HepG2 (cell line): ENCODE data around the gene MAP3K20. TPM values are rescaled to one million over a fixed set of nuclear protein-coding genes. Genes with fewer than 3 reads are reported as not detected.

Experiments
- ATAC-seq: fragments of 200-7000 bp; cut with Tn5 transposase; 3 replicates; pipeline ENCODE4 v1.9.1; 2020; ENCODE audit warnings: mild to moderate bottlenecking, moderate library complexity
- BruUV-seq: library from RNA; stranded (reverse); fragments of 400-500 nt; replicated peaks from 2 replicates; lab custom pipeline; 2021; lab: Mats Ljungman, UMichigan
- CTCF ChIA-PET: fragments of 300-600 bp; formaldehyde crosslinking; extraction: SDS; loops from one replicate; lab custom pipeline; 2021; ENCODE audit warnings: low total read pairs, inconsistent platforms, low intra/inter-chr PET ratio; lab: Yijun Ruan, JAX
- POLR2A ChIA-PET: fragments of 350-600 bp; sonication (Branson Sonifier 250); formaldehyde crosslinking; loops from one replicate; lab custom pipeline; 2020; ENCODE audit warnings: antibody characterized with exemption, inconsistent platforms; lab: Yijun Ruan, JAX
- DNase-seq: peaks from one replicate; pipeline ENCODE4 v3.0.0-alpha.2; 2015; ENCODE audit warnings: low spot score
- FAIRE-seq: peaks from 3 replicates; lab custom pipeline; 2011; peaks lifted over from hg19 to GRCh38; lab: Jason Lieb, UNC
- H2AFZ ChIP-seq: one replicate; pipeline ENCODE4 v1.6.1; 2011; ENCODE audit warnings: low read length, inconsistent platforms
- H3K27ac ChIP-seq: fragments of 300-600 bp; 3 replicates; pipeline ENCODE4 v1.8.0; 2011; ENCODE audit warnings: mixed run types, mild to moderate bottlenecking, mixed read lengths, low read length, inconsistent platforms; ENCODE audit not compliant: insufficient read depth; ENCODE audit errors: extremely low read length
- H3K27me3 ChIP-seq, 2 experiments: fragments of 200-600 bp in 1 of 2; 2 replicates in 1 of 2; 3 replicates in 1 of 2; pipeline versions ENCODE4 v1.6.0 to v1.8.0; 2011; ENCODE audit warnings: low read length in 2 of 2, mild to moderate bottlenecking in 2 of 2, moderate library complexity in 2 of 2, inconsistent platforms in 1 of 2; ENCODE audit not compliant: insufficient read depth in 2 of 2, control insufficient read depth in 1 of 2
- H3K36me3 ChIP-seq, 2 experiments: fragments of 200-600 bp in 1 of 2; replicated peaks in 1 of 2; 2 replicates in 1 of 2; 3 replicates in 1 of 2; pipeline versions ENCODE4 v1.5.1 to v1.8.0; 2011; ENCODE audit warnings: low read length in 2 of 2, inconsistent platforms in 1 of 2; ENCODE audit not compliant: insufficient read depth in 2 of 2, control insufficient read depth in 1 of 2
- H3K4me1 ChIP-seq: 2 replicates; pipeline ENCODE4 v1.5.1; 2012; ENCODE audit warnings: low read length, inconsistent platforms; ENCODE audit not compliant: insufficient read depth
- H3K4me2 ChIP-seq: 2 replicates; pipeline ENCODE4 v1.6.0; 2011; ENCODE audit warnings: low read depth, low read length, inconsistent platforms
- H3K4me3 ChIP-seq, 3 experiments: fragments of 200-600 bp in 1 of 3; sonication (generic), shearing (Covaris generic) in 1 of 3; replicated peaks in 1 of 3; 2 replicates each; pipeline ENCODE4 v1.5.1; 2011 to 2016; ENCODE audit warnings: low read length in 3 of 3, inconsistent platforms in 2 of 3, low read depth in 2 of 3, mild to moderate bottlenecking in 2 of 3, control low read depth in 1 of 3, mixed read lengths in 1 of 3; ENCODE audit not compliant: insufficient read depth in 1 of 3
- H3K79me2 ChIP-seq: one replicate; pipeline ENCODE4 v1.6.1; 2011; ENCODE audit warnings: low read length, inconsistent platforms; ENCODE audit not compliant: insufficient read depth
- H3K9ac ChIP-seq: 2 replicates; pipeline ENCODE4 v1.6.0; 2011; ENCODE audit warnings: mild to moderate bottlenecking, low read depth, low read length, inconsistent platforms; ENCODE audit not compliant: insufficient read depth
- H3K9me3 ChIP-seq: 2 replicates; pipeline ENCODE4 v1.5.1; 2012; ENCODE audit warnings: mild to moderate bottlenecking, low read length
- H4K20me1 ChIP-seq: 2 replicates; pipeline ENCODE4 v1.6.0; 2011; ENCODE audit warnings: inconsistent platforms, mild to moderate bottlenecking, low read length, moderate library complexity; ENCODE audit not compliant: insufficient read depth
- CBX5 ChIP-seq: sonication (generic); formaldehyde crosslinking; IDR thresholded peaks from 2 replicates; pipeline ENCODE4 v1.4.0; 2020; ENCODE audit warnings: missing genetic modification reagents, borderline replicate concordance
- GATAD1 ChIP-seq: IDR thresholded peaks from 2 replicates; pipeline ENCODE4 v1.6.1; 2016; ENCODE audit warnings: missing genetic modification reagents, missing compliant biosample characterization
- HNRNPUL1 ChIP-seq: fragments of 200-400 bp; formaldehyde crosslinking; IDR thresholded peaks from 2 replicates; pipeline ENCODE4 v1.6.1; 2017; ENCODE audit warnings: low read depth, mild to moderate bottlenecking, low read length, moderate library complexity
- KAT8 ChIP-seq: IDR thresholded peaks from 2 replicates; pipeline ENCODE4 v1.6.1; 2016; ENCODE audit warnings: missing genetic modification reagents, missing compliant biosample characterization
- REST ChIP-seq, 2 experiments: IDR thresholded peaks; 2 replicates each; pipeline ENCODE4 v1.6.1; 2011 to 2012; ENCODE audit warnings: low read length in 2 of 2, borderline replicate concordance in 1 of 2, low read depth in 1 of 2, mild to moderate bottlenecking in 1 of 2, moderate library complexity in 1 of 2
- SNAPC2 ChIP-seq: sonication (generic); formaldehyde crosslinking; IDR thresholded peaks from 2 replicates; pipeline ENCODE4 v1.8.1; 2022; ENCODE audit warnings: mild to moderate bottlenecking, missing genetic modification reagents
- U2AF1 ChIP-seq: fragments of 200-400 bp; formaldehyde crosslinking; optimal IDR thresholded peaks from 2 replicates; pipeline ENCODE3; 2017; ENCODE audit warnings: mild to moderate bottlenecking, low read depth, low read length
- ZHX2 ChIP-seq, 2 experiments: sonication (generic) in 1 of 2; formaldehyde crosslinking in 1 of 2; IDR thresholded peaks; 2 replicates each; pipeline versions ENCODE4 v1.6.1 to v1.9.0; 2014 to 2022; ENCODE audit warnings: antibody characterized with exemption in 1 of 2, borderline replicate concordance in 1 of 2, inconsistent platforms in 1 of 2, low read depth in 1 of 2, missing genetic modification reagents in 1 of 2
- ZNF850 ChIP-seq: sonication (generic); formaldehyde crosslinking; conservative IDR thresholded peaks from 2 replicates; pipeline ENCODE4 v1.9.0; 2021; ENCODE audit warnings: mild to moderate bottlenecking, missing genetic modification reagents
- WGBS: methylation state at CpG from one replicate; pipeline ENCODE4 v1.1.6; 2017; ENCODE audit warnings: low lambda C conversion rate; 5-methylcytosine and 5-hydroxymethylcytosine counted together
- in situ Hi-C: cut with HindIII; loops from 2 replicates; pipeline ENCODE4 v1.10.0; 2017; ENCODE audit warnings: low pct_unique_long_range_greater_than_20kb; ENCODE audit not compliant: extremely low pct_ligation_motif_present
- intact Hi-C: fragments of 100-400 bp; cut with micrococcal nuclease; formaldehyde crosslinking; loops from one replicate; pipeline ENCODE4 v1.10.0; 2022; ENCODE audit not compliant: unreplicated experiment
- polyA plus RNA-seq, 8 experiments: library from polyadenylated mRNA; depleted of rRNA in 3 of 8; stranded (reverse) in 7 of 8; unstranded in 1 of 8; fragments of >200 nt; fragmentation: Illumina TruSeq in 4 of 8; extraction: Trizol in 4 of 8; gene quantifications; 2 replicates each; pipeline versions ENCODE4 v1.2.1 to v1.2.3, GENCODE V29; 2011 to 2016; ENCODE audit warnings: low read depth in 4 of 8, missing spikeins in 1 of 8, mixed read lengths in 1 of 8; ENCODE audit not compliant: insufficient read depth in 1 of 8
- total RNA-seq, 5 experiments: library from RNA; depleted of rRNA; stranded (reverse); fragments of >200 nt; fragmentation: Illumina TruSeq; extraction: Trizol; gene quantifications; 2 replicates each; pipeline ENCODE4 v1.2.3, GENCODE V29; 2016; ENCODE audit warnings: low read depth in 1 of 5
- TF ChIP-seq, protein P1 (sequence below): sonication (generic); formaldehyde crosslinking; IDR thresholded peaks from 2 replicates; pipeline ENCODE4 v1.5.1; 2020; ENCODE audit warnings: missing genetic modification reagents, mild to moderate bottlenecking, borderline replicate concordance

MAP3K20 gene
- total and polyA plus RNA-seq, 2 of the 13 experiments (the other 11 are each of a cell fraction or from before 2014, with no cell fraction given): 5.2 to 13.5 TPM

GRCh38 chr2:173298536-173299097, 223.0 kb downstream of the MAP3K20 start (continued):
- TF ChIP-seq REST (IDR thresholded peaks at IDR 0.05; ENCODE audit: borderline replicate concordance in 1 of 2, low read depth in 1 of 2, low read length in 2 of 2) (no peak), CBX5 (CRISPR knock-in tag) (no peak), ZNF850 (no peak), SNAPC2 (CRISPR knock-in tag) (no peak), U2AF1 (no peak), KAT8 (no peak), HNRNPUL1 (no peak), GATAD1 (CRISPR knock-in tag) (no peak)
- TF ChIP-seq, protein P1, sequence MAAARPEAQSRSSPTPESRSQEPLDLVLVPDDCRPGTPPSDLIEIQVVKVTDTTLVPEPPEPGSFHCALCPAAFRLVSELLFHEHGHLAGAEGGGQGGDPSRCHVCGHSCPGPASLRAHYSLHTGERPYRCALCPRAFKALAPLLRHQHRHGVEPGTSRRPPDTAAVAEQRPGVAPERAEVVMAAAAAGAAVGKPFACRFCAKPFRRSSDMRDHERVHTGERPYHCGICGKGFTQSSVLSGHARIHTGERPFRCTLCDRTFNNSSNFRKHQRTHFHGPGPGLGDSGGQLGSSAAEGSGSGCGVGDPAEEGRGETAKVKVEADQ (CRISPR knock-in tag): no peak

- POLR2A ChIA-PET: no interaction called here
- Histone ChIP-seq H3K9me3 (peaks cover 38% of the 10 kb centered on the region), H4K20me1 (no peaks in the 10 kb centered on the region), H3K36me3 (no peaks in the 10 kb centered on the region), H3K9ac (no peak overlapping the region), H3K4me3 (no peak overlapping the region), H3K79me2 (no peaks in the 10 kb centered on the region), H2AFZ (no peak overlapping the region), H3K27me3 (no peaks in the 10 kb centered on the region), H3K4me1 (no peaks in the 10 kb centered on the region), H3K4me2 (no peak overlapping the region), H3K27ac (no peak overlapping the region)
- intact Hi-C loops: no loop called here
- FAIRE-seq: no peak
- CTCF ChIA-PET: no interaction called here
- BruUV-seq: no TSS peak
- ATAC-seq: no peak
- 14% methylated on average over 5 of the region's 5 CpGs for WGBS
- in situ Hi-C loops: no loop called here
- no peak for DNase-seq
- TF ChIP-seq ZHX2 (IDR thresholded peaks at IDR 0.05; ENCODE audit: low read depth) (no peak), ZHX2 (CRISPR knock-in tag; IDR thresholded peaks at IDR 0.05; ENCODE audit: borderline replicate concordance) (no peak)
These were observed 224.1 kb downstream of the MAP3K20 start for GRCh38 chr2:173299764-173300163.
